Fibroblast of skin of back (primary cell): Measurements from ENCODE around the gene RIMS4.
"Not testable (repeated sequence)": the region's sequence is repeated elsewhere in the genome, so short reads cannot be mapped to it uniquely, and the experiment has no call there.

Experiments used
- DNase-seq: peaks from one replicate; pipeline ENCODE4 v3.0.0-alpha.2; 2013

Gene RIMS4

DNA sequence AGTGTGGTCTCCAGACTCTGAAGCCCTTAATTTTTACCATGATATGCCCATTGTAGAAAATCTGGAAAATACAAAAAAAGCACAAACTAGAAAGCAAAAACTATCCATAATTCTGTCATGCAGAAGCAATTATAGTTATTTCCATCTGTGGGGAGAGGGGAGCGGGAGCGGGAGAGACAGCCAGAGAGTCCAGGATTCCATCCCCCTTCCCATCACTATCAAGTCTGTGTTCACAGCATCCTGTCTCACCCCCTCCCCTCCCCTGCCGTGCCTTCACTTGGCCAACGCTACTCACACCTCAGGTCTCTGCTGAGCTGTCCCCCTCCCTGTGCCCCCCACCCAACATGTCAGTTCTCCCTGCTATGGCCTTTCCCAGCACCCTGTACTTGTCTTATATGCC is 14.5 kb downstream of the RIMS4 start:
- no peak for DNase-seq

DNA sequence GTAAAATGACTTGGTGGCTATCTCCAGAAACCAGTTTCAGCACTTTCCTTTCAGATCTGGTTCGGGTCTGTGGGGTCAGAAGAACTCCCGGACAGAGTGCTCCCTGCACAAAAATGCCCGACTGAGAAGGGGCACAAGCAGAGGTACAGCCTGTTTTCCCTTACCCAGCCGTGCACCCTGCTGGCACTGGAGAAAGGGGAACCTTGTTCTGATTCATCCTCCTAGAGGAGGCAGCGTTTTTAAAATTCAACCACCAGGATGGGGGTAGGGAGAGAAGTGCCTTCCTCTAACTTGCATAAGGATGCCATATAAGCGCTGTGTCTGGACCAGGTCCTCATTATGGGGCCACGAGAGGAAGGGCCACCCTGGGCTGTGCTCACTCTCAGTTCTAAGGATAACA is 17.6 kb downstream of the RIMS4 start:
- no peak for DNase-seq

- no peak for DNase-seq
These were observed 19.5 kb downstream of the RIMS4 start for GRCh38 chr20:44790638-44791393.

- DNase-seq = no peak
These were observed 21.5 kb downstream of the RIMS4 start for GRCh38 chr20:44788706-44789456.

DNA sequence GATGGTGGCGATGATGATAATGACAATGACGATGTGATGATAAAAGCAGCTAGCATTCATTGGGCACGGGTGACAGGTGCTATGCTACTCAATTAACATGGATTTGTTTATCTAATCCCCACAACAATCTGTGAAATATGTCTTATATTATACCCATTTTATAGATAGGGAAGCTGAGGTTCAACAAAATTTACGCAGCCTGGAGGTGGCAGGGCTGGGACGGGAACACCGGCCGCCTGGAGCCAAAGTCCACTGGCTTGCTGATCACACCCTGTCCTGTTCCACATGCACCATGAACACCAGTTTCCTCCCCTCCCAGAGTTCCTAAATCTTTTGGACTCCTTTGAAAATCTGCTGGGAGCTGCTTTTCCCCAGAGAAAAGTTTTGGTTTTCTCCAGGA is 23.0 kb downstream of the RIMS4 start:
- DNase-seq = no peak

GRCh38 chr20:44785768-44786167 is 24.6 kb downstream of the RIMS4 start:
- no peak for DNase-seq

DNA sequence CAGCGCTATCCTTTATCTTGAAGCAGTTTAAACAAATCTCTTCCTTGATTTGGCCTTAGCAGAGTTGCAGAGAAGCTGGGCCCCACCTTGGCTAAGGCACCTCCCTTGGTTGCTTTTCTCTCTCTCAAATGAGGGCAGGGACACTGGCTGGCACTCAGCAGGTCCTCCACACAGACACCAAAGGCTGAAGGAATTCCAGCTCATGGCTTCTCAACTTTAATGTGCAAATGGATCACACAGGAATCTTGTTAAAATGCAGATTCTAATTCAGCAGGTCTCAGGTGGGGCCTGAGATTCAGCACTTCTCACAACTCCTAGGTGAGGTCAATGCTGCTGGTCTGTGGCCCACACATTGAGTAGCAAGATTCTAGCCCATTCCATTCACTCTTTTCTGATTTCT is 25.7 kb downstream of the RIMS4 start:
- DNase-seq = no peak

DNA sequence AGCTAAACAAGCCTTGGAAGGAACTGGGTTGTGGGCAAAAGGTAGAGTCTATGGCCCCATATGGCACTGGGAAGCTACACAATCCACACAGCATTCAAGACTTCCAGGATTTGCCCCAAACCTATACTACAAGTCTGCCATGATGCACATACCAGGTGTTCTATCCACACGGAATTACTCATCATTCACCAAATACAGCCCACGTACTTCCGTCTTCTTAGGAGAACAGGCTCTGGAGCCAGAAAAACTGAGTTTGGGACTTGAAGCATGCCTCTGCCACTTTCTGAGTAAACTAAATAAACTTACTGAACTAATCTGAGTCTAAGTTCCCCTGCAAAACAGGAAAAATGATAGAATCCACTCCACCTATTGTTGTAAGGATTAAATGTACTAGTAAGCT is 28.6 kb downstream of the RIMS4 start:
- DNase-seq = no peak

DNA sequence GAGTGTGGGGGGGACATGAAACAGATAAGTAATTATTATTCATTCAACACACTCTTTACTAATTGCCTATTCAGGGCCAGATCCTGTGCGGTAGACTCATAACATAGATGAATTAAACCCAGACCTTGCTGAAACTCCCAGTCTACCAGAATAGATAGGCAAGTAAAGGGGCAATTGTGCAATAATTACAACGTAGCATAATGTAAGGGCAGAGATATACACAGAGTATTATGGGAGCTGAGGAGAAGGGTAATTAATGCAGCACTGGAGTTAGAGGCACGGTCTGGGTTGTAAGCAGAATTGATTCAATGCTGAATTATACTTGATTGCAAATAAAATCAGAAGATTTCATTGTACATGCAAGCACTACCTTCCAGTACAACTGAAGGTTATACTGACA is 29.2 kb downstream of the RIMS4 start:
- DNase-seq = no peak

- peak; percentile 59 for DNase-seq
These were observed 30.1 kb downstream of the RIMS4 start for GRCh38 chr20:44780226-44780625.

DNA sequence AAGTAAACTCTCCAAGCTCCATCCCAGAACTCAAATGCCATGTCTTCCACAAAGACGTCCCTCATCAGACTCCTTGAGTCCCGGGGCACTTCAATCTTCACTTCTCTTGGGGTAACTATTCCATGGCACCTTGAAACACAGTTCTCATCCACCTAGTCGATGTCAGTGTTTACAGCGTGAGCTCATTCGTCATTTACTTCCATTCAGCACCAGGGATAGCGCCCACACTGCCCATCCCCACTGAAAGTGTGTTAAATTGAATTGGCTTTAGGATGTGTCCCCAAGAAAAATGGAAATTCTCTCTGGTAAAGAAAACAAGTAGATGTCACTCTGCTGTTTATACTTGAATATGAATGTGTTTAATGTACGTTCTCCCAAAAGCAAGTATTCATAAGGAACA is 33.4 kb downstream of the RIMS4 start:
- peak; percentile 36 for DNase-seq

- no peak for DNase-seq
These were observed 37.1 kb downstream of the RIMS4 start for GRCh38 chr20:44773070-44773829.

DNA sequence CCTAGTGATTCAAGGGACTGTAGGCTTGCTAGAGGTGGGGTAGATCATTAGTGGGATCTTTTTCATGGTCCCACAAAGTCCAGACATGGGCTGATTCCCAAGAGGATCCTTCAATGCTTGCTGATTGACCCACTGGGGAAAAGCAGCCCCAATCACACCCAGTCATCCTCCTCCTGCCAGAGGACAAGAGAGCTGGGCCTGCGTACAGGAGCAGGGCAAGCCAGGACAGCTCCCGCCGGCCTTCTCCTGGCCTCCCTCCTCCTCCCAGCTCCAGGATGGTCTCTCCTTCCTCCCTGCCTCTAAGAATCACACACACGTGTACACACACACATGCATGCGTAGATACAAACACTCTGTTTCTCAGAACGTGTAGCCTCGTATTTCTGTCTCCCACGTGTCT is 37.7 kb downstream of the RIMS4 start:
- DNase-seq = no peak

GRCh38 chr20:44771172-44771535 is 39.2 kb downstream of the RIMS4 start:
- no peak for DNase-seq

GRCh38 chr20:44770484-44771171 is 39.7 kb downstream of the RIMS4 start:
- DNase-seq = no peak

DNA sequence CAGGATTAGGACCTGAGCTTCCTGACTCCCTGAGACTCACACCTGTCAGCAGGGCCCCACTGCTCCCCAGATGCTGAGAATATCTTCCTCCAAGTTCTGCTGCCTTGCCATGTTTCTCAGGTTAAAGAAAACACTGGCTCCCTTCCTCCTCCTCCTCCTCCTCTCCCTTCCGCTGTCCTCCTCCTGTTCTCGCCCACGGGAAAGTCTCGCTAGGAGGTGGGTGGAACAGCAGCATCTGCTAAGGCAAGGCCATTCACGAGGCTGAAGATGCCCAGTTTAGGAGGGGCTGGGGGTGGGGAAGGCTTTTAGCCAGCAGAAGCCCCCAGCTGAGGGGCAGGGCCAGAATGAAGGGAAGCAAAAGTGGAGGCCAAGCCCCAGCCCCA is 40.9 kb downstream of the RIMS4 start:
- DNase-seq = no peak

DNA sequence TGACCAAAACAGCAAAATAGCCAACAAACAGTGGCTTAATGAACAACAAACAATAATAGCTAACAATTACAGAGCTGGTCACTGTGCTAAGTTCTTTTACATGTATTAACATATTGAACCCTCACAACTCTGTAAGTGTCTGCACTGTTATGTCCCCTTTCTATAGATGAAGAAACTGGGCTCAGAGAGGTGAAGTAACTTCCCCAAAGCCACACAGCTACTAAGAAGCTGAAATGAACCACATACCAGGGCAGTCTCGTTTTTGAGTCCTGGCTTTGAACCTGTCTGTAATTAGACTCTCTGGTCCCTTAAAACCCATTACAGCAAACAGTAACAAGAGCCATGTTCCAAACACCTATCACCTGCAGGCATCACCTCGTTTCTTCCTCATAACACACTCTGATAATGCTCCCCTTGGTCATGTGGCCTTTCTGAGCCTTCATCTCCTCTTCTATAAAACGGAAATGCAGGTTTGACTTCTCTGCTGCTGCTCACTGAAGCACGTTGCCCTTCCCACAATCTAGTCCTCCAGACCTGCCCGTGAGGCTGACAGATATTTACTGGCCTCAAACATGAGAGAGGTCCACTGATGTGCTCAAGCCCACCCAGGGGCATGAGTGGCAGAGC is 41.4 kb downstream of the RIMS4 start:
- no peak for DNase-seq

DNA sequence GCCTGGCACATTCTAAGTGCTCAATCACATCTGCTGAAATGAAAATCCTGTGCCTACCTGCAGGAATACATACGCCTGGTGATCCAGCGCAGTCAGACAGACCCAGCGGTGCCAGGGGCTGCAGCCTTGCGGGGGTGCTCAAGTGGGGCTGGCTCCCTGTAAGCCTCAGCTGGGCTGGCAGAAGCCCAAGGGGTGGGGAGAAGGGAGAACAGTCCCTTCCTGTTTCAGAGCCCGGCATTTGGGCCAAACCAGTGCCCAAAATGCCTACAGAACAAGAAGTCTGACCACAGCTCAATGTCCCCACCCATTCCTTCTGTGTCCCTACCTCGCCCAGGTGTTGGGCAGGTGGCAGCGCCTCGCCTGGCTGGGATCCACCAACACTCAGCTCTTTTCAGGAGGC is 42.1 kb downstream of the RIMS4 start:
- DNase-seq = no peak

- DNase-seq = no peak
These were observed 44.5 kb downstream of the RIMS4 start for GRCh38 chr20:44765701-44766347.

DNA sequence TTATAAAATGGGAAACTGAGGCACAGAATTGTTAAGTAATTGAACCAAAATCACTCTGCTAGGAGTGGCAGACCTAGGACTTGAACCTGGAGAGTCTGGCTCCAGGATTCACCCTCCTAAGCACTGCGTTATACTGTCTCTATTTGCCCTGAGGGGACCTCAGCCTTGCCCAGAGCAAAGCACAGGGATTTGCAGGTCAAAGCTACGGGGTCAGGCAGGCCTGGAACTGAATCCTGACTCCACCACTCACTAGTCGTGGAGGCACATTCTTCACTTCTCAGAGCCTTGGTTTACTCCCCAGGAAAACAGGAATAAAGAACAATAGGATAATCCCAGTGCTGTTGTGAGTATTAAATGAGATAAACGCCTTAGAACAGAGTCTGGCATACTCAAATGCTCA is 45.3 kb downstream of the RIMS4 start:
- DNase-seq = no peak

GRCh38 chr20:44763798-44764197 is 46.5 kb downstream of the RIMS4 start:
- not testable (repeated sequence) for DNase-seq
